ENCODE results near the gene EGR4. TPM values are rescaled to one million over a fixed set of nuclear protein-coding genes. Genes with fewer than 3 reads are reported as not detected.
"Not testable (repeated sequence)": the region's sequence is repeated elsewhere in the genome, so short reads cannot be mapped to it uniquely, and the experiment has no call there.

Gene EGR4
- total and polyA plus RNA-seq, 2 of the 4 experiments (the other 2 are of a cell fraction), result not detected

GRCh38 chr2:73263540-73264331 is 29.6 kb downstream of the EGR4 start (continued):
- no peak for TF ChIP-seq CTCF (conservative IDR thresholded peaks at IDR 0.05; ENCODE audit: low read depth, low read length)

DNA sequence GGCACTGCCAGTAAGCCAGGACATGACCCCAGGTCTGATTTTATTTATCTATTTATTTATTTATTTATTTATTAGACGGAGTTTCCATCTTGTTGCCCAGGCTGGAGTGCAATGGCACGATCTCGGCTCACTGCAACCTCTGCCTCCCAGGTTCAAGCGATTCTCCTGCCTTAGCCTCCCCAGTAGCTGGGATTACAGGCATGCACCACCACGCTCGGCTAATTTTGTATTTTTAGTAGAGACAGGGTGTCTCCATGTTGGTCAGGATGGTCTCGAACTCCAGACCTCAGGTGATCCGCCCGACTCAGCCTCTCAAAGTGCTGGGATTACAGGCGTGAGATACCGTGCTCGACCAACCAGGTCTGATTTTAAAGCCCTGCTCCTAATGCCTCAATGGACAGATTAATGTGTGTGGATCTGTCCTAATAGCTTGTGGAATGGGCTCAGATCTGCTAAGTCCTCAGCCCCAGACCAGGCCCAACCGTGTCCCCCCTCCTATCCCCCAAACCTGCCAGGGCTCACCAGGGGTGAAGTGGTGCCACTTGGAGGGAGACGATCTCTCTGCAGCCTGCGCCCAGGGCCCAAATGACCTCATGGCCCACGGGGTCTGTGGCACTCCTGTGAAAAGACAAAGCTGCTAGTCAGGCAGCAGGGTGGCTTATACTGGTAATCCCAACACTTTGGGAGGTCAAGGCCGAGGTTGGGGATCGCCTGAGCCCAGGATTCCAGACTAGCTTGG is 30.5 kb downstream of the EGR4 start:
- H3K27me3 ChIP-seq (ENCODE audit: control insufficient read depth, insufficient read depth, low read length); H2AFZ ChIP-seq (replicated peaks; ENCODE audit: low read length, poor library complexity); H3K14ac ChIP-seq (replicated peaks; ENCODE audit: low read depth, low read length); POLR2A ChIA-PET (ENCODE audit: unreplicated experiment); H4K8ac ChIP-seq (ENCODE audit: low read depth in 2 of 2, low read length in 2 of 2); H3K36me3 ChIP-seq (ENCODE audit: control insufficient read depth, insufficient read depth, low read length); H3K4ac ChIP-seq (ENCODE audit: low read depth, low read length); H2BK120ac ChIP-seq (ENCODE audit: low read depth, low read length); H4K20me1 ChIP-seq (ENCODE audit: insufficient read depth, low read length); H3K9ac ChIP-seq (ENCODE audit: low read depth, low read length); H3K4me1 ChIP-seq (ENCODE audit: control insufficient read depth, insufficient read depth, low read length); H3K27ac ChIP-seq (ENCODE audit: insufficient read depth, low read length); H4K5ac ChIP-seq (ENCODE audit: low read depth, low read length); H3K4me3 ChIP-seq (ENCODE audit: insufficient read depth, low read depth, low read length); dilution Hi-C loops (cut with HindIII; ENCODE audit: low sequenced_read_pairs, unreplicated experiment); ATAC-seq (ENCODE audit: low read depth); H3K79me1 ChIP-seq (ENCODE audit: low read depth in 1 of 2, low read length in 2 of 2); H2AK9ac ChIP-seq (replicated peaks; ENCODE audit: low read depth, low read length, poor library complexity); H2BK15ac ChIP-seq (ENCODE audit: low read depth, low read length); H2BK5ac ChIP-seq (ENCODE audit: low read depth, low read length, poor library complexity, severe bottlenecking); in situ Hi-C loops (cut with MboI; ENCODE audit: low sequenced_read_pairs); CTCF ChIA-PET; H3K18ac ChIP-seq (ENCODE audit: low read depth, low read length); DNase-seq; H2AK5ac ChIP-seq (ENCODE audit: low read depth, low read length); H2BK20ac ChIP-seq (ENCODE audit: low read depth, low read length); H3K4me2 ChIP-seq (ENCODE audit: low read depth, low read length); H3K9me3 ChIP-seq (ENCODE audit: control insufficient read depth, insufficient read depth, low read length); H3K23ac ChIP-seq (ENCODE audit: low read depth, low read length); H3K56ac ChIP-seq (ENCODE audit: extremely low read depth, insufficient read depth, low read length); BruUV-seq (replicated peaks); H3K9me1 ChIP-seq (ENCODE audit: insufficient read depth, low read length); H4K91ac ChIP-seq (ENCODE audit: insufficient read depth, low read depth, low read length): not testable (repeated sequence)
- WGBS, 2 experiments (ENCODE audit: extremely low coverage in 2 of 2, insufficient read length in 1 of 2), result 88% methylated on average over 3 of the region's 18 CpGs; no CpG with 5 or more reads in 1 of the 2 experiments
- intact Hi-C loops (cut with micrococcal nuclease), result loop anchor here (5.0 kb wide), 1 partner anchor 101 kb away; no protein-coding TSS in a partner anchor

Measured in IMR-90 (cell line).